Measurements from ENCODE around the gene MAD2L1. TPM values are rescaled to one million over a fixed set of nuclear protein-coding genes. Genes with fewer than 3 reads are reported as not detected.

Gene MAD2L1
- total RNA-seq, 1 donor from 2014 or later: 38.3 TPM

DNA sequence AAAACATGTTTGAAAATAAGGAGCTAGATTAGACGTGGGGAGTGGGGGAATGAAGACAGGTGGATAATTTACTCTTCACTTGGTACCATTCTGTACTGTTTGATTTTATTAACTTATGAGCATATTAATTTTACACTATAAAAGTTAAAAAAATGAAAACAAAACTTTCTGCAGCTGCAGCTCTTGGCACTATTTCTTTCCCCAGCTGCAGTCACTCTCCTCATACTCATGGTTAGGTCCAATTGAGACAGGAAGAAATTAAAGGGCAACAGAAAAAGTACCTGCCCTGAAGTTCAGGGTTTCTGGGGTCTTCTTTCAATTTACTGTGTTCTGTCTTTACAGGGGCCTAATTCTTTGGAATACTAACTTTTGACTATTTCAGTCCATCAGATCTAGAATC lies 15.4 kb downstream of the MAD2L1 start:
- TF ChIP-seq, protein P1, sequence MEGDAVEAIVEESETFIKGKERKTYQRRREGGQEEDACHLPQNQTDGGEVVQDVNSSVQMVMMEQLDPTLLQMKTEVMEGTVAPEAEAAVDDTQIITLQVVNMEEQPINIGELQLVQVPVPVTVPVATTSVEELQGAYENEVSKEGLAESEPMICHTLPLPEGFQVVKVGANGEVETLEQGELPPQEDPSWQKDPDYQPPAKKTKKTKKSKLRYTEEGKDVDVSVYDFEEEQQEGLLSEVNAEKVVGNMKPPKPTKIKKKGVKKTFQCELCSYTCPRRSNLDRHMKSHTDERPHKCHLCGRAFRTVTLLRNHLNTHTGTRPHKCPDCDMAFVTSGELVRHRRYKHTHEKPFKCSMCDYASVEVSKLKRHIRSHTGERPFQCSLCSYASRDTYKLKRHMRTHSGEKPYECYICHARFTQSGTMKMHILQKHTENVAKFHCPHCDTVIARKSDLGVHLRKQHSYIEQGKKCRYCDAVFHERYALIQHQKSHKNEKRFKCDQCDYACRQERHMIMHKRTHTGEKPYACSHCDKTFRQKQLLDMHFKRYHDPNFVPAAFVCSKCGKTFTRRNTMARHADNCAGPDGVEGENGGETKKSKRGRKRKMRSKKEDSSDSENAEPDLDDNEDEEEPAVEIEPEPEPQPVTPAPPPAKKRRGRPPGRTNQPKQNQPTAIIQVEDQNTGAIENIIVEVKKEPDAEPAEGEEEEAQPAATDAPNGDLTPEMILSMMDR (conservative IDR thresholded peaks at IDR 0.05; ENCODE audit: low read depth, low read length): no peak
- no peak for DNase-seq (ENCODE audit: low read depth)
- no peak overlapping the region for H3K4me3 ChIP-seq (ENCODE audit: low read depth, low read length)

DNA sequence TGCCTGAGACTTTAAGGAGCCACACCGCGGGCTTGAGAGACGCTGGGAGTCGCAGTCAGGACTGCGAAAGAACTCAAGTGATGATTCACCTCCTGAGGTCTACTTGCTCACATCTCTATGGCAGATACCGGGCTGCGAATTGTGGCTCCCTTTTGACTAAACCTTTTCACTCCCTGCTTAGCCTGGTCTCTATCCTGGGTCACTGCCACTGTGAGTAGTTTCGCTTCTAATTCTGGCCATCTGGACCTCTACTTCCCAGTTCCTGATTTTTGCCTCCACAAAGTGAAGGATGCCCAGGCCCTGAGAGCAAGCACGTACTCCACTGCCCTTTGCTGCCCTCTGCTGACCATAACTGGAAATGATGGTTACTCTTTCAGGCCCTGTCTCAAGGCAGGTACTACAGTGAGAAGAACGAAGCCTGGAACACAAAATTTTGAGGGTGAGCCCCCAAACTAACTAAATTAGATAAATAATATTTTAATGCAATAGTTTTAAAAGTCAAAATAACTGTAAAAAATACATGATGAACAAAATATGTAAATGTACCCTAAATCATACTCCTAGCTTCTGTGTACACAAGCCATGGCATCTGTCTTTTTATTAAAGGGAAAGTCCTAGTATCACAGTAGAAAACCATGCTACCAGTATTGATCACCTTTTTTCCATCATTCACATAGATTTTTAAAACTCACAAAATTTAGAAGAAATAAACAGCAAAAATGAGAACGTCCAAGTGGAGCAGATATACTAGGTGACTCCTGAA lies 16.7 kb downstream of the MAD2L1 start:
- H3K4me3 ChIP-seq (ENCODE audit: low read depth, low read length): peak overlapping the region; percentile 40
- TF ChIP-seq, protein P1 (conservative IDR thresholded peaks at IDR 0.05; ENCODE audit: low read depth, low read length): peak; percentile 93
- DNase-seq (ENCODE audit: low read depth): no peak

DNA sequence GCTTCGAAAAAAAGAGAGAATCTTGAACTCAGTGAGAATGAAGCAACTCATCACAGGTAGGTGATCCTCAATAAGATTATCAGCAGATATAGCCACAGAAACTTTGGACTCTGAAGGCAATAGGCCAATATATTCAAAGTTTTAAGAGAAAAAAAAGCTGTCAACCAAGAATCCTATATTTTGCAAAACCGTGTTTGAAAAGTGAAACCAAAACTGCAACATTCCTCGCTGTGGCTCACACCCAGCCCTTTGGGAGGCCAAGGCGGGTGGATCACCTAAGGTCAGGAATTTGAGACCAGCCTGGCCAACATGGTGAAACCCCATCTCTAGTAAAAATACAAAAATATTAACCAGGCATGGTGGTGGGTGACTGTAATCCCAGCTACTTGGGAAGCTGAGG lies 22.8 kb downstream of the MAD2L1 start:
- H3K4me3 ChIP-seq (ENCODE audit: low read depth, low read length): no peak overlapping the region
- no peak for DNase-seq (ENCODE audit: low read depth)
- TF ChIP-seq, protein P1 (conservative IDR thresholded peaks at IDR 0.05; ENCODE audit: low read depth, low read length): no peak

DNA sequence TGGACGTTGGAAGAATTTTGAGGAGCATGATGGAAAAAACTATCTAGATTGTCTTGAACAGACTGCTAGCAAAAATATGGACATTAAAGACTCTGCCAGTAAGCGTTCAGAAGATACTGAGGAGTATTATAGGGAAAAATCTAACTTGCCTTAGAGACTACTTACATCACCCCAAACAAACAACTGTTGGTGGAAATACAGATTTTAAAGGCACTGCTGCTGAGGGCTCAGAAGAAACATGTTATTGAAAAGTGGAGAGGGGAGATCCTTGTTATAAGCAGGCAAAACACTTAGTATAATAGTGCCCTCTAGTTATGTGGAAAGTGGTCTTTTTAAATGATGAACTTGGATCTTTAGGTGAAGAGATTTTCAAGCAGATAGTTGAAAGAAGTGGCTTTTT lies 29.2 kb downstream of the MAD2L1 start:
- H3K4me3 ChIP-seq (ENCODE audit: low read depth, low read length): no peak overlapping the region
- DNase-seq (ENCODE audit: low read depth): no peak
- TF ChIP-seq, protein P1 (conservative IDR thresholded peaks at IDR 0.05; ENCODE audit: low read depth, low read length): no peak

DNA sequence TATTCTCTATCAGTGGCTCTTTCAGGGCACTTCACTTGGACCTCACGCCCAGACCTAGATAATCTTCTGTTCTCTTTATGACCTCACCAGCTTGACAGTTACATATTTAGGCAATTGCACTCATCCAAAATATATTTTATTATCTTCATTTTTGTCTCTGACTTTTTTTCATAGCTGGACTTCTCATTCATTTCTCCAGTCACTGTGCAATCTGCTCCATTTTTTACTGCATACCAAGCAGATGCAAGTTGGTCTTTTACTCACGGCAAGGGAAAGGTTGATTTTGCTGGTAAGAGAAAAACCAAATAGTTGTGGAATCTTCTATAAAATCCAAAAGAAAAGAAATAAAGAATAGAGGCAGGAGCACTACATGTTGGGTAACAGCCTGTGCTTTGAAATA lies 31.7 kb downstream of the MAD2L1 start:
- H3K4me3 ChIP-seq (ENCODE audit: low read depth, low read length): no peak overlapping the region
- DNase-seq (ENCODE audit: low read depth): no peak
- TF ChIP-seq, protein P1 (conservative IDR thresholded peaks at IDR 0.05; ENCODE audit: low read depth, low read length): no peak

DNA sequence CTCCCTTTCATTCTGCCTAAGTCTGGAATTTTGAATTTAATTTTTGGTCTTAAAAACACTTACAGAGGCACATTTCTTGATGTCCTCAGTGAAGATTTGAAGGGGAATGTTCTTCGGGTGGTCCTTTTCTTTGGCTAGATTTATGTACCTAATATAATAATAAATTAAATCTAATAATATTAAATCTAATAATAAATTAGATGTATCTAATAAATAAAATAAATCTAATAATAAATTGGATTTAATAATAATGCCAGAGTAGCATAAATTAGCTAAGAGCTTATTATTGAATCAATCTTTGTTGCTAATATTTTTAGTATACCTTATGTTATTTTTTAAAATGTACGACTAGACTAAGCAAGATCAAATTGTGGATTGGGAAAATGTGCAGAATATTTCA lies 39.8 kb downstream of the MAD2L1 start:
- TF ChIP-seq, protein P1 (conservative IDR thresholded peaks at IDR 0.05; ENCODE audit: low read depth, low read length): no peak
- DNase-seq (ENCODE audit: low read depth): no peak
- H3K4me3 ChIP-seq (ENCODE audit: low read depth, low read length): no peak overlapping the region

DNA sequence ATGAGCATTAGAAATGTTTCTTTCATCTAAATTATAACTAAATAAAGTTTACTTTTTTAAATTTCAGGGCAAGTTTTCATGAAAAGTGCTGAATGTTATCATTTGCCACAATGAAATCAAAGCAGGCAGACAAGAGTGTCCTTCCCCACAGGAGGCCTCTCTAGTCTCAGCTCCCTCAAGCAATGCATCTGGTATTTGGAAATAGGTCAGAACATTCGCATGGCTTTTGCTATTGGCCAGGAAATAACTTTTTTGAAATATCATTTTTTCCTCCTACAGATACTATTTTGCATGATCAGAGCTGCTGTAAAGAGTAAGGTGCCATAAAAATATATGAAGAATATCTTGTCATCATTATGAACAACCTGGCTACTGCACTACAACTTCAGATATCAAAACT lies 41.1 kb downstream of the MAD2L1 start:
- DNase-seq (ENCODE audit: low read depth): no peak
- TF ChIP-seq, protein P1 (conservative IDR thresholded peaks at IDR 0.05; ENCODE audit: low read depth, low read length): no peak
- no peak overlapping the region for H3K4me3 ChIP-seq (ENCODE audit: low read depth, low read length)
